Measurements from ENCODE around the gene FAM228B. TPM values are rescaled to one million over a fixed set of nuclear protein-coding genes. Genes with fewer than 3 reads are reported as not detected.

Gene FAM228B
- total RNA-seq, result 8.1 and 14.2 TPM in 2 replicates

DNA sequence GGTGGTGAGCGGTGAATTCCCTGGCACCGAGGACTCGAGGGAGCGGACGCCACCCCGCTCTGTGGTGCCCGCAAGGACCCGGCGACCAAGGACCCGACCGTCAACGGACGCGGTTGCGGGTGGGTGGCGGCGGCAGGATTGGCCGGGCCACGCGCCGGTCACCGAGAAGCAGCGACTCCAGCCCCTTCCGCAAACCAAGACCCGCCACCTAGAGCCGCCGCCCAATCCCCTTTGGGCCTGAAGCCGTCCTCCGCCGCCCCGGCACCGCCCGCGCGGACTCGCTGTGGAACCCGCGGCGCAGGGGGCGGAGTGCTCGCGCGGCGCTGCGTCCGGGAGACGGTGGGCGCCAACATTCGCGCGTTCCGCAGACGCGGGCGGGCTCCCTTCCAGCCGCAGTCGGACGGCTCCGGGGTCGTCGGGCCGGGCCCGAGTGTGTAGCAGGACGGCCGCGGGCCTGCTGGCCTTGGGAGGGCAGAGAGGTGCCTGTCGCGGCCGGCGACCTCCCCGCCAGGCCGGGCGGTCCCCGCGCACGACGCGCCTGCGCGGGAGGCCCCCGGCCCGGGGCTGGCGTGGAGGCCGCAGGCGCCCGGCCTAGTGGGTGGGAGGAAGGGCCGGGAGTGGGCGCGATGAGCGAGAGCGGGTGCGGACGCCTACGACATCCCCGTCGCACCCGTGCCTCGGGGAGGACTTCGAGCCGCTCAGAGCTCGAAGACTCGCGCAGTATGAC lies at the start of gene FAM228B, which contains the start of gene PFN4:
Gene FAM228B (plus strand): TSS at position 275 of the 727 bp plus-strand sequence. CDS start 893 bp downstream, outside the sequence.
Gene PFN4 (minus strand): TSS at position 140 of the 727 bp plus-strand sequence. CDS start 799 bp downstream, outside the sequence.
- no peak for TF ChIP-seq CTCF (IDR thresholded peaks at IDR 0.05; ENCODE audit: insufficient read depth, low read depth, low read length)
- H3K4me3 ChIP-seq (ENCODE audit: low read depth, low read length), result peak within 1 kb of the TSS; percentile 89
- DNase-seq (ENCODE audit: low read depth), result peak; percentile 85

DNA sequence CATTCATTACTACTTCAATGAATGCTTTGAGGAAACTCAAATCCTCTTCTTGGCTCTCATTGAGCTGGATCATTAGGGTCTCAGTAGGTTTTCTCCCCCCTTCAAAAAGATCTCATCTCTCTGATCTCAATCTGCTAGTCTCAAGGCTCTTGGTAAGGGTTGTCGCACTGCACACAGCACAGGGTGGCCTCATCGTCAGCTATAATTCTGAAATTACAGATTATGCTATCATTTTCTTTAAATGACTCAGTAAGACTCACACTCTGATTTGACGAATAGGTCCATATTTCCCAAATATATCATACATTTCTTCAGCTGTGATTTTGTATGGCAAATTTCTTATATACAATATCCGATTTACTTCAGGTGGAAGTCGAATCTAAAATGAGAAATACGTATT lies 49.5 kb upstream of the FAM228B start:
- no peak for TF ChIP-seq CTCF (IDR thresholded peaks at IDR 0.05; ENCODE audit: insufficient read depth, low read depth, low read length)
- no peak for DNase-seq (ENCODE audit: low read depth)
- no peak overlapping the region for H3K4me3 ChIP-seq (ENCODE audit: low read depth, low read length)

DNA sequence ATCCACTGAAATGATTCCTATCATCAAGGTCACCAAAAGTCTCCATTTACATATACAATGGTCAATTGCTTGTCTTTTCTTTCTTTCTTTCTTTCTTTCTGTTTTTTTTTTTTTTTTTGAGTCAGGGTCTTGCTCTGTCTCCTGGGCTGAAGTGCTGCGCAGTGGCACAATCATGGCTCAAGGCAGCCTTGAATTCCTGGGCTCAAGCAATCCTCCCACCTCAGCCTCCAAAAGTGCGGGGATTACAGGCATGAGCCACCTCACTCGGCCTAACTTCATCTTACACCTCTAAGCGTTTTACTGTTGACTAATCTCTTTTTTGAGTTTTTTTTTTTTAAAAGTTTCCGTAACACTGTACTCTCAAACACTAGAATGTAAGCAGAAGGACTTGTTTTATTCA lies 48.0 kb upstream of the FAM228B start:
- peak; percentile 8 for DNase-seq (ENCODE audit: low read depth)
- H3K4me3 ChIP-seq (ENCODE audit: low read depth, low read length), result peak overlapping the region; percentile 98
- no peak for TF ChIP-seq CTCF (IDR thresholded peaks at IDR 0.05; ENCODE audit: insufficient read depth, low read depth, low read length)

DNA sequence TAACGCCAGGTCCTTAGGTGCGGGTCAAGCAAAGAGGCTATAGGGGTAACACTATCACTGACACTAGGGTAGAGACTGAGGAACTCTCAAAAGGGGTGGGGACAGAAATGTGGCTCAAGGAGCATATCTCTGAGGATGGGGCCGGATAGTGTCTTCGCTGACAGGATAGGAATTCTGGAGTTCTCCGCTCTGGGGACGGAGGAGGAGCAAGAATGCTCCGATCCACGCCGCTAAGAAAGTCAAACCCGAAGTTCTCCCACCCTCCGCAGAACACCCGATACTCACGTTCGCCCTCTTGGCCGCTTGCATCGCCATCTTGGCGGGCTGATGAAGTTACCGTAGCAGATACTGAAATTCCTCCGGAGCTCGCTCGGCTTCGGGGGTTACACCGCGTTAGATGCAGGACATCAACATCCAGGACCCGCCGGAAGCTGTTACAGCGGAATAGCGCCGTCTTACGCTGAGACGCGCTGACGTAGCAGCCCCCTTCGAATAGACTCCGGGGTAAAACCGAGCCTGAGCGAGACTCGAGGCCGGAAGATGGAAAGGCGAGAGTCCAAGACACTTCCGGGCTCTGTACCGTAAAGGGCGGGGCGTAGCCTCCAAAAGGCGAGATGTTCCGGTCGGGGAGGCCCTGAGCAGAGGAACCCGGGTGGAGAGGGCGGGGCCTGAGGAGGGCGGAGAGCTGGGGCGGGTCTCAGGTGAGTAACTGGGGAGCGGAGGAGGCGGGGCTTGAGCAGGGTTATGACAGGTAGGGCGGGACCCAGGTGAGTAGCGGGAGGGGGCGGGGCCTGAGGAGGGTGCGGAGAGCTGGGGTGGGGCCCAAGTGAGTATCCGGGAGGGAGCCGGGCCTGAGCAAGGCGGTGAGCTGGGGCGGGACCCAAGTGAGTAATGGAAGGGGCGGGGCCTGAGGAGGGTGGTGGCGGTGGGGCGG lies 47.1 kb upstream of the FAM228B start, which contains the start of gene SF3B6:
Gene SF3B6 (minus strand): TSS at position 412 of the 934 bp plus-strand sequence. CDS start 97 bp downstream, at position 315.
- peak within 1 kb of the TSS; percentile 98 for H3K4me3 ChIP-seq (ENCODE audit: low read depth, low read length)
- peak; percentile 99 for DNase-seq (ENCODE audit: low read depth)
- no peak for TF ChIP-seq CTCF (IDR thresholded peaks at IDR 0.05; ENCODE audit: insufficient read depth, low read depth, low read length)

GRCh38 chr2:24076849-24077534 lies 46.3 kb upstream of the FAM228B start:
- TF ChIP-seq CTCF (IDR thresholded peaks at IDR 0.05; ENCODE audit: insufficient read depth, low read depth, low read length), result no peak

DNA sequence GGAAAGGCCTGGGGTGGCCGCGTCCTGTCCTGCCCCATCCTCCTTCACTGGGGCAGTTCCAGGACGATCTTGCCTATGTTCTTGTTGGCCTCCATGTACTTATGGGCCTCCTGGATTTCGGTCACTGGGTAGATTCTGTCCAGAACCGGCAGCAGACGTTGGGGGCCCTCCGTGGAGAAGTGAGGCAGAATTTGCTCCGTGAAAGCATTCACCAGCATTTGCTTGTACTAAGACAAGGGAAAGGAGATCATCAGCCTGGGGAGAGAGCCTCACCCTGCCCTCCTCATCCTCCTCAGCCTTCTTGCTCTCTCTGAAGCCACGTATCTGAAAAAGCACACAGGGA lies 45.8 kb upstream of the FAM228B start:
- no peak for DNase-seq (ENCODE audit: low read depth)
- H3K4me3 ChIP-seq (ENCODE audit: low read depth, low read length), result peak overlapping the region; percentile 98
- no peak for TF ChIP-seq CTCF (IDR thresholded peaks at IDR 0.05; ENCODE audit: insufficient read depth, low read depth, low read length)

More at GRCh38 chr2:24076849-24077534, 46.3 kb upstream of the FAM228B start:
- H3K4me3 ChIP-seq (ENCODE audit: low read depth, low read length), result peak overlapping the region; percentile 98
- DNase-seq (ENCODE audit: low read depth), result peak; percentile 21
